Fibroblast of the conjunctiva (primary cell): ENCODE data around the gene PSMD2.

ENCODE experiments used
- DNase-seq: peaks from one replicate; pipeline ENCODE4 v3.0.0-alpha.2; 2010; ENCODE audit warnings: low read depth

Gene PSMD2

DNA sequence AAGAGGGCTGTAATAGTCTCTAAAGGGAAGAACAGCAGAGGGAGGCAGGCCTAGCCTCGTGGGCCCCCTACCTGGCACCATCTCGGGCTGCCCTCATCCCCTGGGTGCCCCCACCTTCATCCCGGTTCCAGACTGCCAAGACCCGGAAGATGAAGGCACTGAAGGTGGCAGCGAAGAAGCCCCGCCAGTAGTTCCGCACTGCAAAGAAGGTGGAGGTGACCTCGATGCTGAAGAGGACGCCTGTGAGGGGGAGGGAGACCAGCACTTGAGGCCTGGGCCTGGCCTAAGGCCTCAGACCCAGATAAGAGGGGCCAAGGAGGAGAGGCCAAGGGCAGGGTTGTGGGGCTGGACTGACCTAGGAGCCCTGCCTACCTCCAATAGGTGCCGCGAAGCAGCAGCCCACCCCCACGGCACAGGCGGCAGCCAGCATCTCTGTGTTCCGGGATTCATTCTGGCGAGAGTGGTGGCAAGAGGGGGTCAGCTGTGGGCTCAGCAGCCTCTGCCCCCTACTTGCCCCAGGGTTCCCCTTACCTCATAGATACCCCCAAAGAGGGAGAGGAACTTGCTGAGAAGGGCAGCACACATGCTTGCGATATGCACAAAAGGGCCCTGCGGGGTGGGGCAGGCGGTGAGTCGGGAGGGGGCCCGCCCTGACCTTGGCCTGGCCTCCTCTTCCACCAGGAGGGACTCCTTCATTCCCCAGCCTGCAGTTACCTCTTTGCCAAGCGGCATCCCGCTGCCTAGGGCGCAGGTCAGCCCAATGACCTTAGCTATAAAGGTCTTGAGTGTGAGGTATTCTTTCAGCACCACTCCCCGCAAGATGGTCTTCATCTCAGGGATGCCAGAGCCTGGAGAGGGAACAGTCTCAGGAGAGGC lies 58.4 kb downstream of the PSMD2 start:
- DNase-seq: no peak

DNA sequence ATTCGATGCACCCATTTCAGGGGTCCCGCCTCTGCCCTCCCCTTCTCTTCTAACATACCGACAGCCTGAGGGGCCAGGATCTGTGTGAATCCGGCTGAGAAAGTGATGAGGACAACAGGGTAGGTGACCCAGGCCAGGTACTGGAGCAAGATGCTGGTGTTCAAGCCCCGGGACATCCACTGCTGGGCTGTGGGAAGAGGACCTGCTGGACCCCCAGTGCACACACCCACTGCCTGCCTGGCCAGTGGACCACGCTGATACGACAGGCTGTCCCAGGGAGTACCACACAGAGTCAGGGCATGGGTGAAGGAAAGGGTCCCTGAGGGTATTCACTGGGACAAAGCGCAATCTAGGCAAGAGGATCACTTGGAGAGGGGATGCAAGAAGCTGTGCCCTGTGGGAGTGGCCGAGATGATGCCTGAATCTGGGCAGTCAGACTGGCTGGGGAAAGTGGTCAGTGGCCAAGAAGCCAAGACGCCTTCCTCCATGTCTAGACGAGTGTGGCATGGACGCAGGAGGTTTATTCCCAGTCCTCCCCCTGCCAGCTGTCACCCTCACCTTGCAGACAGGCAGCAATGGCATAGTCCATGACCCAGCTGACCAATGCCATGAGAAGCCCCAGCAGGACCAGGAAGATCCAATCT lies 59.2 kb downstream of the PSMD2 start:
- no peak for DNase-seq
